Non-pigmented ciliary epithelial cell (primary cell): ENCODE data around the gene CSRNP3.
A peak's percentile ranks its signal among the peaks of the same experiment; 100 is the strongest.
"Not testable (repeated sequence)": the region's sequence is repeated elsewhere in the genome, so short reads cannot be mapped to it uniquely, and the experiment has no call there.

ENCODE experiments used
- DNase-seq: peaks from one replicate; pipeline ENCODE4 v3.0.0-alpha.2; 2010; ENCODE audit warnings: low read depth

The CSRNP3 gene

GRCh38 chr2:165635532-165635931 is 166.0 kb downstream of the CSRNP3 start:
- DNase-seq = no peak

- DNase-seq = no peak
Observed at GRCh38 chr2:165636959-165637358, 167.5 kb downstream of the CSRNP3 start.

GRCh38 chr2:165637396-165637795 is 167.9 kb downstream of the CSRNP3 start:
- DNase-seq = no peak

- no peak for DNase-seq
Observed at GRCh38 chr2:165639504-165639903, 170.0 kb downstream of the CSRNP3 start.

- no peak for DNase-seq
Observed at GRCh38 chr2:165640247-165640929, 170.9 kb downstream of the CSRNP3 start.

- DNase-seq = no peak
Observed at GRCh38 chr2:165645930-165646831, 176.7 kb downstream of the CSRNP3 start.

GRCh38 chr2:165647409-165647808 is 177.9 kb downstream of the CSRNP3 start:
- DNase-seq = no peak

GRCh38 chr2:165648801-165649200 is 179.3 kb downstream of the CSRNP3 start:
- DNase-seq = no peak

- no peak for DNase-seq
Observed at GRCh38 chr2:165651233-165651632, 181.7 kb downstream of the CSRNP3 start.

- DNase-seq = no peak
Observed at GRCh38 chr2:165655661-165656060, 186.2 kb downstream of the CSRNP3 start.

- no peak for DNase-seq
Observed at GRCh38 chr2:165660361-165660760, 190.9 kb downstream of the CSRNP3 start.

- no peak for DNase-seq
Observed at GRCh38 chr2:165662720-165663119, 193.2 kb downstream of the CSRNP3 start.

- no peak for DNase-seq
Observed at GRCh38 chr2:165665614-165666013, 196.1 kb downstream of the CSRNP3 start.

GRCh38 chr2:165666073-165666472 is 196.6 kb downstream of the CSRNP3 start:
- DNase-seq = not testable (repeated sequence)

GRCh38 chr2:165666605-165667004 is 197.1 kb downstream of the CSRNP3 start:
- DNase-seq = no peak

GRCh38 chr2:165667375-165667774 is 197.9 kb downstream of the CSRNP3 start:
- no peak for DNase-seq

GRCh38 chr2:165674780-165675179 is 205.3 kb downstream of the CSRNP3 start:
- DNase-seq = no peak

- DNase-seq = peak; percentile 17
Observed at GRCh38 chr2:165675551-165675968, 206.1 kb downstream of the CSRNP3 start.

GRCh38 chr2:165678882-165679281 is 209.4 kb downstream of the CSRNP3 start:
- no peak for DNase-seq

- no peak for DNase-seq
Observed at GRCh38 chr2:165679621-165680020, 210.1 kb downstream of the CSRNP3 start.

- no peak for DNase-seq
Observed at GRCh38 chr2:165681841-165682240, 212.3 kb downstream of the CSRNP3 start.

GRCh38 chr2:165682546-165682945 is 213.0 kb downstream of the CSRNP3 start:
- no peak for DNase-seq

GRCh38 chr2:165686800-165687199 is 217.3 kb downstream of the CSRNP3 start:
- DNase-seq = no peak
